Iris pigment epithelial cell (primary cell): Measurements from ENCODE around the gene PRELID2.
"Not testable (repeated sequence)": the region's sequence is repeated elsewhere in the genome, so short reads cannot be mapped to it uniquely, and the experiment has no call there.

ENCODE experiments used
- DNase-seq: peaks from one replicate; pipeline ENCODE4 v3.0.0-alpha.2; 2011; ENCODE audit warnings: low read depth

Gene PRELID2

GRCh38 chr5:145834917-145835847 is at the start of gene PRELID2:
Gene PRELID2 (minus strand): TSS chr5:145835342. CDS start chr5:145835251, 91 bp downstream.
- peak; percentile 85 for DNase-seq

- no peak for DNase-seq
Measured at GRCh38 chr5:145874765-145875164, 39.6 kb upstream of the PRELID2 start.

GRCh38 chr5:145872914-145873313 is 37.8 kb upstream of the PRELID2 start, which contains the start of gene GRXCR2:
Gene GRXCR2 (minus strand): TSS chr5:145873014. CDS start chr5:145872968, 46 bp downstream.
- DNase-seq = no peak

- no peak for DNase-seq
Measured at GRCh38 chr5:145872486-145872885, 37.3 kb upstream of the PRELID2 start.

- DNase-seq = no peak
Measured at GRCh38 chr5:145869753-145870152, 34.6 kb upstream of the PRELID2 start.

GRCh38 chr5:145867806-145868205 is 32.7 kb upstream of the PRELID2 start:
- peak; percentile 31 for DNase-seq

GRCh38 chr5:145864432-145864831 is 29.3 kb upstream of the PRELID2 start:
- not testable (repeated sequence) for DNase-seq

- DNase-seq = no peak
Measured at GRCh38 chr5:145863003-145863402, 27.9 kb upstream of the PRELID2 start.

- DNase-seq = no peak
Measured at GRCh38 chr5:145859897-145860296, 24.8 kb upstream of the PRELID2 start.

GRCh38 chr5:145859453-145859852 is 24.3 kb upstream of the PRELID2 start:
- DNase-seq = no peak

- peak; percentile 11 for DNase-seq
Measured at GRCh38 chr5:145858959-145859358, 23.8 kb upstream of the PRELID2 start.

GRCh38 chr5:145856285-145856818 is 21.2 kb upstream of the PRELID2 start:
- peak; percentile 71 for DNase-seq

- no peak for DNase-seq
Measured at GRCh38 chr5:145855763-145856267, 20.7 kb upstream of the PRELID2 start.

- DNase-seq = peak; percentile 82
Measured at GRCh38 chr5:145854651-145855258, 19.6 kb upstream of the PRELID2 start.

- no peak for DNase-seq
Measured at GRCh38 chr5:145853781-145854376, 18.7 kb upstream of the PRELID2 start.

- no peak for DNase-seq
Measured at GRCh38 chr5:145852990-145853389, 17.8 kb upstream of the PRELID2 start.

- DNase-seq = no peak
Measured at GRCh38 chr5:145848854-145849253, 13.7 kb upstream of the PRELID2 start.

- peak; percentile 86 for DNase-seq
Measured at GRCh38 chr5:145847499-145848497, 12.7 kb upstream of the PRELID2 start.

GRCh38 chr5:145846081-145846480 is 10.9 kb upstream of the PRELID2 start:
- DNase-seq = no peak

GRCh38 chr5:145841299-145841698 is 6.2 kb upstream of the PRELID2 start:
- no peak for DNase-seq
